ENCODE measurements around the gene IRF4.
A peak's percentile ranks its signal among the peaks of the same experiment; 100 is the strongest.

DNA sequence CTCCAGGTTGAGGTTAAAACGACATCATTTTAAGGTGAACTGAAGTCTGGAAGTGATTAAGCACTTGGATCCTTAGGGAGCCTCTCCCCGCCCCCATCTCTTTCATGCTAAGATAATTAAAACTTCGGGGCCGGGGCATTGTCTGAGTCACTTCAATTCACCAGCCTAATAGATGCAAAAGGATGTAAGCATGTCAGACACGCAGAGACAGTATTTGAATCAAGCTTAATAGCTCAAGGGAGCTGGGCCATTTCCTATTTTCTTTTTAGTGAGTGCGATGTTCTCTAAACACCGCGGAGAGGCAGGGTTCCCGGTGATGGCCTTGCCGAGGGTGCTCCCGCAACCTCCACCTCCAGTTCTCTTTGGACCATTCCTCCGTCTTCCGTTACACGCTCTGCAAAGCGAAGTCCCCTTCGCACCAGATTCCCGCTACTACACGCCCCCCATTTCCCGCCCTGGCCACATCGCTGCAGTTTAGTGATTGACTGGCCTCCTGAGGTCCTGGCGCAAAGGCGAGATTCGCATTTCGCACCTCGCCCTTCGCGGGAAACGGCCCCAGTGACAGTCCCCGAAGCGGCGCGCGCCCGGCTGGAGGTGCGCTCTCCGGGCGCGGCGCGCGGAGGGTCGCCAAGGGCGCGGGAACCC lies 516 bp upstream of the IRF4 start:
- TF ChIP-seq, protein P1, sequence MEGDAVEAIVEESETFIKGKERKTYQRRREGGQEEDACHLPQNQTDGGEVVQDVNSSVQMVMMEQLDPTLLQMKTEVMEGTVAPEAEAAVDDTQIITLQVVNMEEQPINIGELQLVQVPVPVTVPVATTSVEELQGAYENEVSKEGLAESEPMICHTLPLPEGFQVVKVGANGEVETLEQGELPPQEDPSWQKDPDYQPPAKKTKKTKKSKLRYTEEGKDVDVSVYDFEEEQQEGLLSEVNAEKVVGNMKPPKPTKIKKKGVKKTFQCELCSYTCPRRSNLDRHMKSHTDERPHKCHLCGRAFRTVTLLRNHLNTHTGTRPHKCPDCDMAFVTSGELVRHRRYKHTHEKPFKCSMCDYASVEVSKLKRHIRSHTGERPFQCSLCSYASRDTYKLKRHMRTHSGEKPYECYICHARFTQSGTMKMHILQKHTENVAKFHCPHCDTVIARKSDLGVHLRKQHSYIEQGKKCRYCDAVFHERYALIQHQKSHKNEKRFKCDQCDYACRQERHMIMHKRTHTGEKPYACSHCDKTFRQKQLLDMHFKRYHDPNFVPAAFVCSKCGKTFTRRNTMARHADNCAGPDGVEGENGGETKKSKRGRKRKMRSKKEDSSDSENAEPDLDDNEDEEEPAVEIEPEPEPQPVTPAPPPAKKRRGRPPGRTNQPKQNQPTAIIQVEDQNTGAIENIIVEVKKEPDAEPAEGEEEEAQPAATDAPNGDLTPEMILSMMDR (IDR thresholded peaks at IDR 0.05 in 8 of 11, conservative IDR thresholded peaks at IDR 0.05 in 3 of 11) = peak in 1 of 11 experiments; percentile 8
- no peak for TF ChIP-seq POLR2A (IDR thresholded peaks at IDR 0.05)
